NCI-H146 (cell line): Measurements from ENCODE around the gene COX20.
"Not testable (repeated sequence)": the region's sequence is repeated elsewhere in the genome, so short reads cannot be mapped to it uniquely, and the experiment has no call there.

ENCODE experiments used
- DNase-seq: peaks from one replicate; lab custom pipeline; 2025; lab: John Stamatoyannopoulos, UW

COX20 gene

DNA sequence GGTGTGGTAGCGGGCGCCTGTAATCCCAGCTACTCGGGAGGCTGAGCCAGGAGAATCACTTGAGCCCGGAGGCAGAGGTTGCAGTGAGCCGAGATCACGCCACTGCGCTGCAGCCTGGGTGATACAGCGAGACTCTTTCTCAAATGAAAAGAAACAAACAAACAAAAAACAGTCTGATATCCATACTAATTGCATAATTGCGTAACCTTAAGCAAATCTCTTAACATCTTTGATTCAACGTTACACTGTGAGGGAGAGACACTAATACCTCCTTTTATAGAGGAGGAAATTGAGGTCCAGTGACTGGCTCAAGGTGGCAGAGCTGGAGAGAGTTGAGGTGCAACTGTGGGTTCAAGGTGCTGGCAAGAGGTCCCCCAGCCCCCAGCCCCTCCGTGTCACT lies 12.6 kb upstream of the COX20 start:
- no peak for DNase-seq

GRCh38 chr1:244826712-244827111 lies 8.7 kb upstream of the COX20 start:
- DNase-seq = no peak

- DNase-seq = no peak
Measured at GRCh38 chr1:244830639-244831038, 4.8 kb upstream of the COX20 start.

- not testable (repeated sequence) for DNase-seq
Measured at GRCh38 chr1:244833260-244833659, 2.2 kb upstream of the COX20 start.

DNA sequence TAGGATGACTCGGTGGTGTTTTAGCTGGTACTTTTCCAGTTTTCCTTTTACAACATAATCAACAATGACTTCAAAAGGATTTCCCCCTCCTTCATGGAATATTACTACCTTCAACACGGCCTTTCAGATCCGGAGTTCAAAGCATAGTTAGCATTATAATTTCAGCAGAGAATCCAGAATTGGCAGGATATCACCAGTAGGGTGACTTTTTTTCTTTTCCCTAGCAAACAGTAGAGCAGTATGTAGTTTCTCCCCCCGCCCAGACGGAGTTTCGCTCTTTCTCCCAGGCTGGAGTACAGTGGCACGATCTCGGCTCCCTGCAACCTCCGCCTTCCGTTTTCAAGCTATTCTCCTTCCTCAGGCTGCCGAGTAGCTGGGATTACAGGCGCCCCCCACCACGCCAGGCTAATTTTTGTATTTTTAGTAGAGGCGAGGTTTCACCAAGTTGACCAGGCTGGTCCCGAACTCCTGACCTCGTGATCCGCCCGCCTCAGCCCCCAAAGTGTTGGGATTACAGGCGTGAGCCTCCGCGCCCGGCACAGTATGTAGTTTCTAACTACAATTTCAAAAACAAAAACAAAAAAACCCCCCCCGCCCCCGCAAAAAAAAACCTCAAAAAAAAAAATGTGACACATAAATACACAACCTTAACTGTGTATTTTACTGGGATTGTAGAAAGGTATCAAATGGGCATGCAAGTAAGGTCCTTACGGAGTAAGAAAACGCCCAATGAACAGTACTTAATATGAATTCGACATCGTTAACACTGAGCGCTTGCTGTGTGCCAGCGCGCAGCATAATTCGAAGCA lies 1.5 kb upstream of the COX20 start:
- peak; percentile 84 for DNase-seq

- peak; percentile 99 for DNase-seq
Measured at GRCh38 chr1:244834543-244835275, 749 bp upstream of the COX20 start.

GRCh38 chr1:244836135-244836521 lies 670 bp downstream of the COX20 start:
- DNase-seq = peak; percentile 60

- DNase-seq = no peak
Measured at GRCh38 chr1:244836584-244836983, 1.1 kb downstream of the COX20 start.

GRCh38 chr1:244837597-244838258 lies 2.3 kb downstream of the COX20 start:
- DNase-seq = peak; percentile 18

GRCh38 chr1:244839656-244840055 lies 4.2 kb downstream of the COX20 start:
- no peak for DNase-seq

- no peak for DNase-seq
Measured at GRCh38 chr1:244840219-244840794, 4.8 kb downstream of the COX20 start.

DNA sequence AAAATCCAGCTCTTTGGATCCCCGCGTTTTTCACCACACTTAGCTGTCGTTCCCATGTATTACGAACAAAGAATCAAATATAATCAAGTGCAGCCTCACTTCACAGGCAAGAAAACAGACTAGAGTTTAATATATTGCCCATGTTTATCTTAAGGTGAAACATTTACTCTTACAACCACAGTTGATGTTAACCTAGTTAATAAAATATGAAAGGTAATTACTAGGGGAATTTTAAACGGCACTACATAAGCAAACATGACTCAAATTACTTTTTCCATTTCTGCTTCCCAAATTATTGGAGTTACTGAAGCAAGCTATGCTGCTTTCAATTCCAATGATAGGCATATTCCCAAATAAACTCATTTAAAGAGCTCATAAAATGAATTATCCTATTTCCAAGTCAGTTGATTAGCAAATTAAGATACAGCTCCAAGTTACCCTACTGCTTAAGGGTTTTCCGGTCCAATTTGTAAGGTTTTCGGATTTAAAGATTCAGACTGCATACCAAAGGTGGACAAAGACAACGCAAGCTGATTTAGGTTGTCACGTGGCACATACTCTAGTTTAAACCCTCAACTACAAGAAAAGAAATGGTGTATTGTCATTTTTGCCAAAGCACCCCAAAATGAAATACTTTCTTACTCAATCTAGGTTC lies 5.9 kb downstream of the COX20 start:
- DNase-seq = no peak

GRCh38 chr1:244843148-244843978 lies 7.9 kb downstream of the COX20 start:
- DNase-seq = no peak

DNA sequence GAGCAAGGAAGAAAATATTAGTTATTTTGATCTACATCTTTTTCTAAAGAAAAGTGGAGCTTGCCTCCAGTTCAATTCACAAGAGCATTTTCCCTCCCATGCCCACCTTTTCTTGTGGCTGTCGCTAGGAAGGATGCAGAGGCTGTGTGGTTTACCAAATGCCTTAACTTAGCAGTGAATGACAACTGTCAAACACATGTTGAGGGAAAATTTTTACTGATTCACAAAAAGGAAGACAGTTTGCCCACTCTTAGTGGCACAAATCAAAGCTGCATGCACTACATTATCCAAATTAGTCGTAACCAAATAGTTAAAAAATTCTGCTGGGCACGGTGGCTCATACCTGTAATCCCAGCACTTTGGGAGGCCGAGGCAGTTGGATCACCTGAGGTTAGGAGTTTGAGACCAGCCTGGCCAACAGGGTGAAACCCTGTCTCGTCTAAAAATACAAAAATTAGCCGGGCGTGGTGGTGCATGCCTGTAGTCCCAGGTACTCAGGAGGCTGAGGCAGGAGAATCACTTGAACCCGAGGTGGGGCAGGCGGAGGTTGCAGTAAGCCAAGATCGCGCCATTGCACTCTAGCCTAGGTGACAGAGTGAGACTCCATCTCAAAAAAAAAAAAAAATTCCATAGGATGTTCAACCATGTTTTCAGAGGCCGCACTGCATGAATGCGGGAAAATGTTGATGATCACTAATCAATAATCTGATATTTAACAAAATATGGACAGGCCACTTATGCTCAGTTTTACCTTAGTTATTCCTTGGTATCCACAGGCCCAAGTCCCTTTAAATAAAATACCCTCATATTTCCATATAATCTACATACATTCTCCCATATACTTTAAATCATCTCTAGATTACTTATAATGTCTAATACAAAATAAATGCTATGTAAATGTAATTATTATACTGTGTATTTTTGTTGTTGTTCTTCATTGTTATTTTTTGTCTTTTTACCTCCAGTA lies 9.0 kb downstream of the COX20 start:
- no peak for DNase-seq

GRCh38 chr1:244846653-244847052 lies 11.2 kb downstream of the COX20 start:
- no peak for DNase-seq

GRCh38 chr1:244849189-244849866 lies 13.9 kb downstream of the COX20 start:
- DNase-seq = no peak

DNA sequence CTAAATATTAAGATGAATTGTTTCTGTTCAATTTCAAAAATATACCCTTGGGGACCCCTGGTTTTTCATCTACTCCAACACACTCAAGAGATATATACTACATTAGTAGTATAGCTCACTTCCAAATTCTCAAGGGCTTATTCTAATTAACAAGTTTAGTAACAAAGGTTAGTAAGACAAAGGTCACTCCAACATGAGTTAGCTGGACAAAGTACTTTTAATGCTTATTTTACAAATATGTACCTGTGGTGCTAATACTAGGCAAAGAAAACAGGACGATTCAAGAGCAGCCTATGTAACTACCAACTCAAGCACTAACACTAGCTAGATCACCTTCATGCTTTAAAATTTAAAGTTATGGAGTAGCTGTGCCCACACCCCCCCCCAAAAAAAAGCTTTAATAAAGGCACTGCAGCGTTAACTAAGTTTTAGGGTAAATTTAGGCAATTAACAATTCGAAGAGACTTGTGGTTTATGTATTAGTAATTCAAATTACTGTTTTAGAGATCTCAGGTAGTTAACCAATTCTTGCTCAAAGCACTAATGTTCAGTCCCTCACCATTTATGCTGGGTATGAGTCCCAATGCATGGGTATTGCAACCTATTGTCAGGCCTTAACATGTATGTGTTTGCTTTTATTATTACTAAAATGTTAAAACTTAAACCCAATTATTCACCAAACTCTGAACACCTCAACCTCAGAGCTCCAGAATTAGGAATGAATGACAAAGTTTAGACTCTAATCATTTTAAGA lies 14.8 kb downstream of the COX20 start:
- DNase-seq = no peak

DNA sequence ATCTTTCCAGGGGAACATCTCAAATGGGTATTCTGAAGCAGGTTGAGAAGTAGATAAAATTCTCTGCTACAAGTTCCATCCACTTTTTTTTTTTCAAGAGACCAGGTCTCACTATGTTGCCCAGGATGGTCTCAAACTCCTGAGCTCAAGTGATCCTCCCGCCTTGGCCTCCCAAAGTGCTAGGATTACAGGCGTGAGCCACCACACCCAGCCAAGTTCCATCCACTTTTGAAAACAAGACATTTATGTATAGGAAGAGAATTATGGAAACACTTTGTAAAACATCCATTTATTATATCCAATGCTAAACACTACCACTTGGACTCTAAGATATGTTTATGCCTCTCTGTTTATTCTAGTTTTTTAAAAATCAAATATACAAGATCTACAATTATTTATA lies 15.4 kb downstream of the COX20 start:
- no peak for DNase-seq
